IgD-negative memory B cell (primary cell): ENCODE results near the gene PRMT2. TPM values are rescaled to one million over a fixed set of nuclear protein-coding genes. Genes with fewer than 3 reads are reported as not detected.

Experiments
- H3K27ac Mint-ChIP-seq, 3 donors: one replicate each; pipeline ENCODE4 v1.8.0; 2020 to 2022; ENCODE audit warnings: mild to moderate bottlenecking in 3 of 3, mixed read lengths in 3 of 3, moderate library complexity in 1 of 3
- H3K27me3 Mint-ChIP-seq: one replicate; pipeline ENCODE4 v1.8.0; 2021; ENCODE audit warnings: mixed read lengths
- H3K36me3 Mint-ChIP-seq: one replicate; pipeline ENCODE4 v1.8.0; 2020; ENCODE audit warnings: mild to moderate bottlenecking, mixed read lengths
- H3K4me1 Mint-ChIP-seq, 3 donors: one replicate each; pipeline ENCODE4 v1.8.0; 2020 to 2022; ENCODE audit warnings: mixed read lengths in 3 of 3, mild to moderate bottlenecking in 1 of 3
- H3K4me3 Mint-ChIP-seq, 4 donors: one replicate each; pipeline ENCODE4 v1.8.0; 2020 to 2022; ENCODE audit warnings: mild to moderate bottlenecking in 4 of 4, mixed read lengths in 4 of 4, moderate library complexity in 3 of 4
- H3K9me3 Mint-ChIP-seq, 3 donors: one replicate each; pipeline ENCODE4 v1.8.0; 2020 to 2021; ENCODE audit warnings: mixed read lengths in 3 of 3, mild to moderate bottlenecking in 1 of 3
- polyA plus RNA-seq: library from polyadenylated mRNA; unstranded; fragments of 300-500 nt; fragmentation: Illumina TruSeq; gene quantifications from one replicate; pipeline ENCODE4 v1.2.3, GENCODE V29; 2021

PRMT2 gene
- polyA plus RNA-seq, 1 donor from 2014 or later = 108 TPM

DNA sequence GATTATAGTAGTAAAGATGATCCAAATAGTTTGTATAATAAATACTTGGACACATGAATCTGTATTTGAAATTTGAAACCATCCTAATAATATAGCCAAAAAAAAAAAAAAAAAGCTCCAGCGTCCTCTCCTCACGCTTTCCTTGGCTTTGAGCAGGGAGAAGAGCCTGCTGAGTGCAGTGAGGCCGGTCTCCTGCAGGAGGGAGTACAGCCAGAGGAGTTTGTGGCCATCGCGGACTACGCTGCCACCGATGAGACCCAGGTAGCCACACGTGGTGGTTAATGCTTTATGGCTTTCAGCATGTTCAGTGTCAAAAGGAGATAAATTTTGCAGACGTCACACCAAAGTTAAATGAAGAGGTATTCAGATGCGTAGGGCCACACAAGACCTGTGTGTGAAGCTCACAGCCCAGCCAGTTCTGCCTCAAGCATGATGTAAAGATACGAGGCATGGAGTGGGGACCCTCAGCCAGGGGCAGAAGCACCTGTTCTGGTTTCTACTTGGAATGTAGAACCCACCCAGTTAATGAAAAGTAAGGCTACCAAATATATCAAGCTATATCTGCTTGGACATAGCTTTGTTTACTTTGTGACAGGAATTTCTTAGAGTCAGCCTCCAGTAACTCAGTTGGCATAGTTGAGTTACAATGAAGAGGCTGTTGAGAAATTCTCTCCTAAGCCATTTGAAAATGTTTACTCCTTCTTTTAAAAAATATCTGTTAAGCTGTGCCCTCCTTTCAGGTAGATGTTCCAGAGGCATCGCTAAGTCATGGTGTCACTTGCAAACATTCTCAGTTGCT lies 8.1 kb downstream of the PRMT2 start:
- Mint-ChIP-seq H3K4me3 (no peak overlapping the region), H3K27ac (no peak overlapping the region)

GRCh38 chr21:46645840-46646239 lies 10.4 kb downstream of the PRMT2 start:
- Mint-ChIP-seq H3K4me3 (no peak overlapping the region), H3K36me3 (peaks cover 11% of the 10 kb centered on the region), H3K27me3 (no peaks in the 10 kb centered on the region), H3K9me3 (no peaks in the 10 kb centered on the region), H3K27ac (no peak overlapping the region), H3K4me1 (peaks cover 0 to 5% (median 0%) of the 10 kb centered on the region in 3 donors)

More for the DNA sequence above, 8.1 kb downstream of the PRMT2 start:
- H3K36me3 Mint-ChIP-seq = peaks cover 13% of the 10 kb centered on the region
- H3K4me1 Mint-ChIP-seq = peaks cover 10 to 16% (median 15%) of the 10 kb centered on the region in 3 donors
- H3K27me3 Mint-ChIP-seq = no peaks in the 10 kb centered on the region
- no peaks in the 10 kb centered on the region for H3K9me3 Mint-ChIP-seq

- Mint-ChIP-seq H3K4me1 (peaks cover 0 to 2% (median 0%) of the 10 kb centered on the region in 3 donors), H3K4me3 (no peak overlapping the region), H3K27me3 (no peaks in the 10 kb centered on the region), H3K9me3 (no peaks in the 10 kb centered on the region), H3K27ac (no peak overlapping the region), H3K36me3 (peaks cover 11% of the 10 kb centered on the region)
Observed at GRCh38 chr21:46646541-46647154, 11.2 kb downstream of the PRMT2 start.

DNA sequence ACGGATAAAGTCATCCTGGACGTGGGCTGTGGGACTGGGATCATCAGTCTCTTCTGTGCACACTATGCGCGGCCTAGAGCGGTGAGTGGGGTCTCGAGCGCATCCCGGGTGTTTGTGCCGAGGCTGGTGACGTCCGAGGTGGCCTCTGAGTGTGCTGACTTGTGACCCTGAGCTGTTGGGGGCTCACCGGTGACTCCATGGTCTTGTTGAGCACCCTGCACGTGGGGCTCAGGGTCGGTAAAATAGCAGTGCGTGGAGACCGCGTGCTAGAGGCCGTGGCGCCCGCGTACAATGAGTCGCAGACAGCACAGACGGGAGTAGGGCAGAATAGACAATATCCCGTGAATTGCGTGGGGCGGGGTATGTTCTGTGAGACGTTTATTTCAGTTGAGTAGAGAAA lies 13.1 kb downstream of the PRMT2 start:
- Mint-ChIP-seq H3K27me3 (no peaks in the 10 kb centered on the region), H3K4me1 (peaks cover 0 to 2% (median 0%) of the 10 kb centered on the region in 3 donors), H3K9me3 (peaks cover 0 to 4% (median under 1%) of the 10 kb centered on the region in 3 donors), H3K4me3 (no peak overlapping the region), H3K36me3 (peaks cover 23% of the 10 kb centered on the region), H3K27ac (no peak overlapping the region)

- H3K27me3 Mint-ChIP-seq = no peaks in the 10 kb centered on the region
- peaks cover 0 to 2% (median 0%) of the 10 kb centered on the region in 3 donors for H3K4me1 Mint-ChIP-seq
- no peak overlapping the region for H3K4me3 Mint-ChIP-seq
- peaks cover 0 to 9% (median 2%) of the 10 kb centered on the region in 3 donors for H3K9me3 Mint-ChIP-seq
- H3K27ac Mint-ChIP-seq = no peak overlapping the region
- H3K36me3 Mint-ChIP-seq = peaks cover 25% of the 10 kb centered on the region
Observed at GRCh38 chr21:46649356-46649755, 13.9 kb downstream of the PRMT2 start.

GRCh38 chr21:46650476-46651098 lies 15.1 kb downstream of the PRMT2 start:
- Mint-ChIP-seq H3K36me3 (peaks cover 29% of the 10 kb centered on the region), H3K4me1 (peaks cover 0 to 2% (median 0%) of the 10 kb centered on the region in 3 donors), H3K9me3 (peaks cover 2 to 16% (median 6%) of the 10 kb centered on the region in 3 donors), H3K4me3 (no peak overlapping the region), H3K27ac (no peak overlapping the region), H3K27me3 (no peaks in the 10 kb centered on the region)

DNA sequence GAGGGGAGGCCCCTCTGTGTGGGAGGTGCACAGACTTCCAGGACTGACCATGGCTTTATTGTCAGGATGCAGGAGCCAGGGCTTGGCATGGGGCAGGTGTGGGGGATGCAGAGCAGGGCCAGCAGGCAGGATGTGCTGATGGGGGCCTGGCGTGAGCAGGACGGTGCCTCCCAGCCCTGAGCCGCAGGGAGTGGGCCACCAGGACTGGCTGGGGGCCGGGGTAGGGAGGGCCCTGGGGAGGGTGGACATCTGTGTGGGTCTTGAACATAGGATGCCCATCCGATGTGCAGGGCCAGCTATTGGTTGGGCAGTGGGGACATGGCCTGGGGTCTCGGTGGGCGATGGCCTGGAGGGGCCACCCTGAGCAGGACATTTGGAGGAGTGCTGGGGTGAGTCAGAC lies 15.6 kb downstream of the PRMT2 start:
- Mint-ChIP-seq H3K36me3 (peaks cover 33% of the 10 kb centered on the region), H3K4me1 (peaks cover 0 to 2% (median 0%) of the 10 kb centered on the region in 3 donors), H3K4me3 (peak overlapping the region in 1 of 4 donors; percentile 52), H3K9me3 (peaks cover 3 to 18% (median 10%) of the 10 kb centered on the region in 3 donors), H3K27me3 (no peaks in the 10 kb centered on the region), H3K27ac (no peak overlapping the region)

GRCh38 chr21:46655230-46655629 lies 19.8 kb downstream of the PRMT2 start:
- H3K27ac Mint-ChIP-seq = no peak overlapping the region
- peaks cover 34% of the 10 kb centered on the region for H3K36me3 Mint-ChIP-seq
- no peaks in the 10 kb centered on the region for H3K4me1 Mint-ChIP-seq

GRCh38 chr21:46656820-46657219 lies 21.3 kb downstream of the PRMT2 start:
- H3K9me3 Mint-ChIP-seq = peaks cover 5 to 26% (median 10%) of the 10 kb centered on the region in 3 donors
- H3K4me3 Mint-ChIP-seq = no peak overlapping the region
- no peaks in the 10 kb centered on the region for H3K27me3 Mint-ChIP-seq
- no peaks in the 10 kb centered on the region for H3K4me1 Mint-ChIP-seq
- peaks cover 34% of the 10 kb centered on the region for H3K36me3 Mint-ChIP-seq
- no peak overlapping the region for H3K27ac Mint-ChIP-seq

More at GRCh38 chr21:46655230-46655629, 19.8 kb downstream of the PRMT2 start:
- Mint-ChIP-seq H3K27me3 (no peaks in the 10 kb centered on the region), H3K9me3 (peaks cover 5 to 26% (median 10%) of the 10 kb centered on the region in 3 donors), H3K4me3 (no peak overlapping the region)

- no peak overlapping the region for H3K4me3 Mint-ChIP-seq
- no peaks in the 10 kb centered on the region for H3K27me3 Mint-ChIP-seq
- peaks cover 3 to 10% (median 5%) of the 10 kb centered on the region in 3 donors for H3K9me3 Mint-ChIP-seq
- H3K36me3 Mint-ChIP-seq = peaks cover 16% of the 10 kb centered on the region
- H3K27ac Mint-ChIP-seq = peak overlapping the region in 1 of 3 donors; percentile 23
- H3K4me1 Mint-ChIP-seq = no peaks in the 10 kb centered on the region
Observed at GRCh38 chr21:46660505-46660904, 25.0 kb downstream of the PRMT2 start.

DNA sequence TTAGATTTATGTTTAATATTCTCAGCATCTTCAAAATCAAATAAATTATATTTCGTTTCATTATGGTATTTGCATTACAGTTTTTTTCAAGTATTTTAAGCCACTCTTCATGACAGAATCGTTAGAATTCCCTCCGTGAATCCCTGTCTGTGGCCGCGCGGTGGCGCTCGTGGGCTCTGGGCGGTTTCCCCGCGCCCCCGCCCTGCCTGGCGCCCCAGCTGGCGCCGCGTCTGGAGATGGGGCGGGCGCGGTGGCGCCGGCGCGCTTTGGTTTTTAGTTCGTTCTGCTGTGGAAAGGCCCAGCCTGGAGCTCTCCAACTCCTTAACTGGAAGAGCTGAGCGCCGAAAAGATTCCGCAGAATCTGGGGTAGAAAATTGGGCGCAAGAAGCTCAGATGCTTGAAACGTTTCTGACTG lies 25.7 kb downstream of the PRMT2 start:
- Mint-ChIP-seq H3K4me1 (no peaks in the 10 kb centered on the region), H3K36me3 (peaks cover 12% of the 10 kb centered on the region), H3K9me3 (peaks cover 0 to 7% (median 1%) of the 10 kb centered on the region in 3 donors), H3K4me3 (no peak overlapping the region), H3K27ac (no peak overlapping the region), H3K27me3 (no peaks in the 10 kb centered on the region)

- Mint-ChIP-seq H3K9me3 (peaks cover 0 to 4% (median 0%) of the 10 kb centered on the region in 3 donors), H3K36me3 (peaks cover 11% of the 10 kb centered on the region), H3K4me3 (no peak overlapping the region), H3K27me3 (peaks cover 3% of the 10 kb centered on the region), H3K27ac (no peak overlapping the region), H3K4me1 (no peaks in the 10 kb centered on the region)
Observed at GRCh38 chr21:46661642-46662366, 26.3 kb downstream of the PRMT2 start.

- Mint-ChIP-seq H3K27ac (no peak overlapping the region), H3K4me1 (no peaks in the 10 kb centered on the region), H3K27me3 (peaks cover 4% of the 10 kb centered on the region), H3K4me3 (no peak overlapping the region), H3K36me3 (peaks cover 11% of the 10 kb centered on the region), H3K9me3 (peaks cover 0 to 3% (median 0%) of the 10 kb centered on the region in 3 donors)
Observed at GRCh38 chr21:46662367-46662654, 26.8 kb downstream of the PRMT2 start.

DNA sequence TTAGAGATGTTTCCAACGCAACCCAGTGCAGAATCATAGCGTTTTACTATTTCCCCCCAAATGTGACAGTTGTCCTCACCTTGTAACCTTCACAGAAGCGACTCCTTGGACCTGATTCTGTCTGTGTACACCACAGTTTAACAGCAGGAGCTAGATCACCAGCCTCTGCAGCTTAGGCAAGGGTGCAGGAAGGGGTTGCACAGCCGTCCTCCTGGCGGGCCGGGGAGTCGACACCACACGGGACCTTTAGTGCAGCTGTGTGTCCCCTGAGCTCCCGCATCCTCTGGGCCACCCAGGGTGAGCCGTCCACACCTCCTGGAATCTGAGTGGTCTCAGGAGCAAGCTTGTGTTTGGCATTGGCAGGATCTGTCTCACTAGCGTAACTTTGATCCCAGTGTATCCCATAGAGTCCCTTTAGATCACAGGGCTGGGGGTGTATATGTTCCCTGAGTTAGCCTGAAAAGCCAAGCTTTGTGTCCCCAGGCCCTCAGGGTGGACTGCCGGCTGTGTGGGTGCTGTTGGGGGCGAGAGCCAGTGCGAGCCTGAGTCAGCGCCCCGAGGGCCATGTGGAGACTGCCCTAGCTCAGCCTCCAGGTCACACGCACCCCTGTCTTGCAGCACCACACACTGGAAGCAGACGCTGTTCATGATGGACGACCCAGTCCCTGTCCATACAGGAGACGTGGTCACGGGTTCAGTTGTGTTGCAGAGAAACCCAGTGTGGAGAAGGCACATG lies 27.5 kb downstream of the PRMT2 start:
- peaks cover 8% of the 10 kb centered on the region for H3K36me3 Mint-ChIP-seq
- H3K4me1 Mint-ChIP-seq = peaks cover 0 to 2% (median 0%) of the 10 kb centered on the region in 3 donors
- H3K27me3 Mint-ChIP-seq = peaks cover 7% of the 10 kb centered on the region
- no peak overlapping the region for H3K27ac Mint-ChIP-seq
- H3K9me3 Mint-ChIP-seq = peaks cover 0 to 3% (median 0%) of the 10 kb centered on the region in 3 donors
- H3K4me3 Mint-ChIP-seq = no peak overlapping the region
